K562 (cell line): ENCODE measurements around the gene PRKG1. TPM values are rescaled to one million over a fixed set of nuclear protein-coding genes. Genes with fewer than 3 reads are reported as not detected.

Experiments
- ATAC-seq: fragments of 200-7000 bp; cut with Tn5 transposase; 3 replicates; pipeline ENCODE4 v1.9.1; 2020; ENCODE audit warnings: moderate library complexity
- BruUV-seq: library from RNA; stranded (reverse); fragments of 400-500 nt; replicated peaks from 2 replicates; lab custom pipeline; 2021; lab: Mats Ljungman, UMichigan
- CTCF ChIA-PET: fragments of 300-600 bp; formaldehyde crosslinking; extraction: SDS; loops from one replicate; lab custom pipeline; 2021; ENCODE audit warnings: low intra/inter-chr PET ratio; lab: Yijun Ruan, JAX
- POLR2A ChIA-PET: fragments of 300-600, 350-650 bp; sonication (Branson Sonifier 250); formaldehyde crosslinking; extraction: SDS; loops from one replicate; lab custom pipeline; 2021; ENCODE audit warnings: antibody characterized with exemption, inconsistent platforms; lab: Yijun Ruan, JAX
- DNase-seq, 4 experiments: peaks; one replicate each; pipeline versions ENCODE4 v3.0.0 to v3.0.0-alpha.2; 2011 to 2018; ENCODE audit warnings: low spot score in 3 of 4, mixed read lengths in 3 of 4; ENCODE audit errors: extremely low read depth in 1 of 4
- FAIRE-seq: peaks from 2 replicates; lab custom pipeline; 2011; peaks lifted over from hg19 to GRCh38; lab: Jason Lieb, UNC
- H2AFZ ChIP-seq: 2 replicates; pipeline ENCODE4 v1.6.0; 2011; ENCODE audit warnings: low read depth, low read length, control low read depth, inconsistent platforms
- H3K27ac ChIP-seq: fragments of 200-600 bp; 3 replicates; pipeline ENCODE4 v1.8.0; 2011; ENCODE audit warnings: low read depth, mild to moderate bottlenecking, control low read depth, inconsistent platforms, low read length, moderate library complexity, mixed read lengths; ENCODE audit errors: extremely low read depth
- H3K27me3 ChIP-seq, 2 experiments: fragments of 300-600 bp in 1 of 2; 2 replicates in 1 of 2; 3 replicates in 1 of 2; pipeline versions ENCODE4 v1.6.0 to v1.8.0; 2011; ENCODE audit warnings: inconsistent platforms in 2 of 2, low read length in 2 of 2, mild to moderate bottlenecking in 1 of 2, mixed read lengths in 1 of 2, moderate library complexity in 1 of 2; ENCODE audit not compliant: control insufficient read depth in 2 of 2, insufficient read depth in 2 of 2
- H3K36me3 ChIP-seq: fragments of 300-600 bp; 3 replicates; pipeline ENCODE4 v1.8.0; 2011; ENCODE audit warnings: mild to moderate bottlenecking, low read length, inconsistent platforms; ENCODE audit not compliant: control insufficient read depth, insufficient read depth
- H3K4me1 ChIP-seq, 2 experiments: fragments of 200-600 bp in 1 of 2; replicated peaks in 1 of 2; 2 replicates in 1 of 2; 3 replicates in 1 of 2; pipeline versions ENCODE4 v1.5.1 to v1.8.0; 2011; ENCODE audit warnings: inconsistent platforms in 2 of 2, low read length in 2 of 2, mild to moderate bottlenecking in 1 of 2, mixed read lengths in 1 of 2, moderate library complexity in 1 of 2; ENCODE audit not compliant: control insufficient read depth in 2 of 2, insufficient read depth in 2 of 2
- H3K4me2 ChIP-seq: 2 replicates; pipeline ENCODE4 v1.6.1; 2011; ENCODE audit warnings: low read length, control low read depth, inconsistent platforms, mixed read lengths; ENCODE audit not compliant: insufficient read depth
- H3K4me3 ChIP-seq: fragments of 200-600 bp; sonication (generic), shearing (Covaris generic); 2 replicates; pipeline ENCODE4 v1.5.1; 2016; ENCODE audit warnings: control low read depth, inconsistent platforms
- H3K79me2 ChIP-seq: fragments of 200-600 bp; 3 replicates; pipeline ENCODE4 v1.8.0; 2011; ENCODE audit warnings: low read length, inconsistent platforms; ENCODE audit not compliant: control insufficient read depth, insufficient read depth
- H3K9ac ChIP-seq, 2 experiments: 2 replicates each; pipeline versions ENCODE4 v1.6.0 to v1.6.1; 2011; ENCODE audit warnings: low read depth in 2 of 2, low read length in 2 of 2, control low read depth in 1 of 2, inconsistent platforms in 1 of 2, mild to moderate bottlenecking in 1 of 2, mixed read lengths in 1 of 2; ENCODE audit not compliant: insufficient read depth in 1 of 2
- H3K9me1 ChIP-seq: one replicate; pipeline ENCODE4 v1.6.0; 2011; ENCODE audit warnings: inconsistent platforms, mild to moderate bottlenecking, low read length, moderate library complexity; ENCODE audit not compliant: control insufficient read depth, insufficient read depth
- H3K9me3 ChIP-seq: replicated peaks from 2 replicates; pipeline ENCODE4 v1.5.1; 2011; ENCODE audit warnings: low read depth, low read length, inconsistent platforms; ENCODE audit not compliant: control insufficient read depth, insufficient read depth
- H4K20me1 ChIP-seq: replicated peaks from 2 replicates; pipeline ENCODE4 v1.6.1; 2011; ENCODE audit warnings: low read length, inconsistent platforms, mixed read lengths; ENCODE audit not compliant: control insufficient read depth, insufficient read depth
- FOS ChIP-seq: IDR thresholded peaks from 3 replicates; pipeline ENCODE4 v1.6.1; 2011; ENCODE audit not compliant: insufficient read length; ENCODE audit errors: extremely low read depth
- KLF6 ChIP-seq: fragments of 250-450 bp; sonication (Bioruptor Pico); IDR thresholded peaks from 2 replicates; pipeline ENCODE4 v1.4.0; 2020; ENCODE audit warnings: mild to moderate bottlenecking, moderate library complexity, borderline replicate concordance
- ZNF431 ChIP-seq: sonication (generic); formaldehyde crosslinking; IDR thresholded peaks from 2 replicates; pipeline ENCODE4 v1.8.0; 2022; ENCODE audit warnings: mild to moderate bottlenecking, missing genetic modification reagents
- WGBS: fragments of 100-300 bp; shearing (Covaris generic); methylation state at CpG from one replicate; pipeline ENCODE4 v1.1.6; 2016; ENCODE audit warnings: low coverage, mixed read lengths; ENCODE audit not compliant: insufficient coverage; ENCODE audit errors: missing lambda C conversion rate; 5-methylcytosine and 5-hydroxymethylcytosine counted together
- in situ Hi-C: fragments of 300-500 bp; cut with MboI; formaldehyde crosslinking; loops from 4 replicates; pipeline ENCODE4 v1.15.0; 2018; ENCODE audit warnings: inconsistent platforms, mixed read lengths
- intact Hi-C: fragments of 100-400 bp; cut with micrococcal nuclease; formaldehyde crosslinking; loops from 2 replicates; pipeline ENCODE4 v1.14.2; 2022
- polyA plus RNA-seq, 8 experiments: library from polyadenylated mRNA; depleted of rRNA in 4 of 8; stranded (reverse) in 5 of 8; unstranded in 3 of 8; fragments of >200 nt; fragmentation: Nextera tagmentation in 2 of 8; fragmentation: Illumina TruSeq in 1 of 8; extraction: Ambion mirVana in 2 of 8; extraction: Trizol in 1 of 8; gene quantifications; 2 replicates each; pipeline versions ENCODE4 v1.2.1 to v1.2.3, GENCODE V29; 2011 to 2014; ENCODE audit warnings: inconsistent platforms in 1 of 8, missing spikeins in 1 of 8
- total RNA-seq, 7 experiments: library from RNA; depleted of rRNA in 6 of 7; stranded (reverse); fragments of >200 nt in 6 of 7; fragmentation: Illumina TruSeq in 2 of 7; extraction: Trizol in 2 of 7; gene quantifications; 2 replicates each; pipeline versions ENCODE4 v1.2.1 to v1.2.3, GENCODE V29; 2011 to 2021; ENCODE audit warnings: low replicate concordance in 1 of 7
- TF ChIP-seq, protein P1 (sequence below): fragments of 250-450 bp; sonication (Bioruptor Pico); IDR thresholded peaks from 2 replicates; pipeline ENCODE4 v1.5.0; 2021; ENCODE audit warnings: mild to moderate bottlenecking, borderline replicate concordance
- TF ChIP-seq, protein P2 (sequence below): fragments of 450-650 bp; formaldehyde crosslinking; IDR thresholded peaks from 2 replicates; pipeline ENCODE4 v1.4.0; 2020; ENCODE audit warnings: mild to moderate bottlenecking, mixed read lengths

The PRKG1 gene
- total and polyA plus RNA-seq, 9 of the 15 experiments (the other 6 are each of a cell fraction or from before 2014, with no cell fraction given): 0.22 TPM; not detected in 8

DNA sequence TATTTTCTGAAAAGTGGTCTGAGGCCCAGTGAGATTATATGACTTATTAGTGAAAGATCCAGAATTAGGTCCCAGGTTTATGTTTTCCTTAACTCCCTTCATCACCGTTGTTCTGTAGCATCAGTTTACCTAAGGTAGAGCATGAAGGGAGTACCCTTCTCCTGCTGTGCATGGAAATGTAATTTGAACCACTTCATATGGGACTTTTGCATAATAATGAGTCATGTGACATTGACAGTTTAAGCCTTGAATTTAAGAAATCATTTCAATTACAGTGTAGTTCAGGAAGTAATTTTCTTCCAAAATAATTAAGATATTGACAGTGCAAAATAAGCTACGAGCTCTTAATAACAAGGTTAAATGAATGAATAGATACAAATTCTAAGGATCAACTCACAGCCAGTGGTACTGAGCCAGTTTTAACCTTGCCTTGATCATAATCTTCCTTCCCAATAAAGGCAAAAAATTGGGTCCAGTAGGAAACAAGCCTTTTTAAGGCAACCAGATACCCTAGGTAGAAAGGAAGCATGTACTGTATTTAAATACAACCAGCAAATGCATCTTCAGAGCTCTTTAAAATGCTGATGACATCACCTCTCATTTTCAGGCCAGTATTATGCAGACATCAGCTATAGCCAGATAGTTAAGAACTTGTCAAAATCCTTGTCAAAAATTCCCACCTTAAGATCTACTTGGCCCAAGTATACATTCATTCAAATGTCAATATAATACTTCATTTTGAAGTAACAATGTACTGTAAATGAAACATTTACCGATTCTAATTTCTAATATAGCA is 1191.0 kb downstream of the PRKG1 start:
- ATAC-seq (no peak), DNase-seq (no peak), FAIRE-seq (no peak)
- Histone ChIP-seq H3K4me1 (no peaks in the 10 kb centered on the region), H2AFZ (no peak overlapping the region), H3K9ac (no peak overlapping the region), H3K4me3 (no peak overlapping the region), H3K27me3 (no peaks in the 10 kb centered on the region), H3K9me3 (no peaks in the 10 kb centered on the region; the same call in 1 of the 2 replicates), H3K79me2 (no peaks in the 10 kb centered on the region), H4K20me1 (no peaks in the 10 kb centered on the region), H3K27ac (no peak overlapping the region), H3K4me2 (no peak overlapping the region), H3K36me3 (no peaks in the 10 kb centered on the region), H3K9me1 (no peaks in the 10 kb centered on the region)
- CTCF ChIA-PET: no interaction called here
- BruUV-seq: no TSS peak
- POLR2A ChIA-PET: no interaction called here
- intact Hi-C loops: no loop called here
- in situ Hi-C loops: no loop called here
- TF ChIP-seq FOS (no peak), ZNF431 (CRISPR knock-in tag) (no peak), KLF6 (CRISPR knock-in tag) (no peak)
- TF ChIP-seq, protein P1, sequence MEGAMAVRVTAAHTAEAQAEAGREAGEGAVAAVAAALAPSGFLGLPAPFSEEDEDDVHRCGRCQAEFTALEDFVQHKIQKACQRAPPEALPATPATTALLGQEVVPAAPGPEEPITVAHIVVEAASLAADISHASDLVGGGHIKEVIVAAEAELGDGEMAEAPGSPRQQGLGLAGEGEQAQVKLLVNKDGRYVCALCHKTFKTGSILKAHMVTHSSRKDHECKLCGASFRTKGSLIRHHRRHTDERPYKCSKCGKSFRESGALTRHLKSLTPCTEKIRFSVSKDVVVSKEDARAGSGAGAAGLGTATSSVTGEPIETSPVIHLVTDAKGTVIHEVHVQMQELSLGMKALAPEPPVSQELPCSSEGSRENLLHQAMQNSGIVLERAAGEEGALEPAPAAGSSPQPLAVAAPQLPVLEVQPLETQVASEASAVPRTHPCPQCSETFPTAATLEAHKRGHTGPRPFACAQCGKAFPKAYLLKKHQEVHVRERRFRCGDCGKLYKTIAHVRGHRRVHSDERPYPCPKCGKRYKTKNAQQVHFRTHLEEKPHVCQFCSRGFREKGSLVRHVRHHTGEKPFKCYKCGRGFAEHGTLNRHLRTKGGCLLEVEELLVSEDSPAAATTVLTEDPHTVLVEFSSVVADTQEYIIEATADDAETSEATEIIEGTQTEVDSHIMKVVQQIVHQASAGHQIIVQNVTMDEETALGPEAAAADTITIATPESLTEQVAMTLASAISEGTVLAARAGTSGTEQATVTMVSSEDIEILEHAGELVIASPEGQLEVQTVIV (CRISPR knock-in tag): no peak
- TF ChIP-seq, protein P2, sequence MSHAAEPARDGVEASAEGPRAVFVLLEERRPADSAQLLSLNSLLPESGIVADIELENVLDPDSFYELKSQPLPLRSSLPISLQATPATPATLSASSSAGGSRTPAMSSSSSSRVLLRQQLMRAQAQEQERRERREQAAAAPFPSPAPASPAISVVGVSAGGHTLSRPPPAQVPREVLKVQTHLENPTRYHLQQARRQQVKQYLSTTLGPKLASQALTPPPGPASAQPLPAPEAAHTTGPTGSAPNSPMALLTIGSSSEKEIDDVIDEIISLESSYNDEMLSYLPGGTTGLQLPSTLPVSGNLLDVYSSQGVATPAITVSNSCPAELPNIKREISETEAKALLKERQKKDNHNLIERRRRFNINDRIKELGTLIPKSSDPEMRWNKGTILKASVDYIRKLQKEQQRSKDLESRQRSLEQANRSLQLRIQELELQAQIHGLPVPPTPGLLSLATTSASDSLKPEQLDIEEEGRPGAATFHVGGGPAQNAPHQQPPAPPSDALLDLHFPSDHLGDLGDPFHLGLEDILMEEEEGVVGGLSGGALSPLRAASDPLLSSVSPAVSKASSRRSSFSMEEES (CRISPR knock-in tag): peak; percentile 63
- WGBS: 0% methylated on average over 3 of the region's 3 CpGs
